Neural crest cell (in vitro differentiated cells): Measurements from ENCODE around the gene HEATR5A. TPM values are rescaled to one million over a fixed set of nuclear protein-coding genes. Genes with fewer than 3 reads are reported as not detected.
"Not testable (repeated sequence)": the region's sequence is repeated elsewhere in the genome, so short reads cannot be mapped to it uniquely, and the experiment has no call there.

ENCODE experiments used
- DNase-seq: peaks from one replicate; pipeline ENCODE4 v3.0.0; 2021; ENCODE audit warnings: low read depth, mixed read lengths, low spot score
- H3K27ac Mint-ChIP-seq: one replicate; pipeline ENCODE4 v1.8.0; 2021; ENCODE audit warnings: mild to moderate bottlenecking, mixed read lengths; ENCODE audit not compliant: unreplicated experiment
- H3K27me3 Mint-ChIP-seq: 2 replicates; pipeline ENCODE4 v1.8.0; 2021; ENCODE audit warnings: low read depth, mild to moderate bottlenecking, mixed read lengths
- H3K36me3 Mint-ChIP-seq: 2 replicates; pipeline ENCODE4 v1.8.0; 2021; ENCODE audit warnings: low read depth, mild to moderate bottlenecking, mixed read lengths
- H3K4me1 Mint-ChIP-seq: 2 replicates; pipeline ENCODE4 v1.8.0; 2021; ENCODE audit warnings: mixed read lengths
- H3K4me3 Mint-ChIP-seq: one replicate; pipeline ENCODE4 v1.8.0; 2021; ENCODE audit warnings: mild to moderate bottlenecking, mixed read lengths
- H3K9me3 Mint-ChIP-seq: 2 replicates; pipeline ENCODE4 v1.8.0; 2021; ENCODE audit warnings: mixed read lengths
- total RNA-seq: library from RNA; stranded (reverse); gene quantifications from 2 replicates; pipeline ENCODE4 v1.2.1, GENCODE V29; 2021
- TF ChIP-seq, protein P1 (sequence below): fragments of 200-600 bp; sonication (generic); conservative IDR thresholded peaks from 2 replicates; pipeline ENCODE4 v1.5.0; 2021; ENCODE audit warnings: antibody characterized with exemption, mild to moderate bottlenecking

HEATR5A gene
- total RNA-seq, 1 donor from 2014 or later, result 32.6 TPM

- H3K36me3 Mint-ChIP-seq, result no peaks in the 10 kb centered on the region
- H3K9me3 Mint-ChIP-seq, result no peaks in the 10 kb centered on the region
- TF ChIP-seq, protein P1, sequence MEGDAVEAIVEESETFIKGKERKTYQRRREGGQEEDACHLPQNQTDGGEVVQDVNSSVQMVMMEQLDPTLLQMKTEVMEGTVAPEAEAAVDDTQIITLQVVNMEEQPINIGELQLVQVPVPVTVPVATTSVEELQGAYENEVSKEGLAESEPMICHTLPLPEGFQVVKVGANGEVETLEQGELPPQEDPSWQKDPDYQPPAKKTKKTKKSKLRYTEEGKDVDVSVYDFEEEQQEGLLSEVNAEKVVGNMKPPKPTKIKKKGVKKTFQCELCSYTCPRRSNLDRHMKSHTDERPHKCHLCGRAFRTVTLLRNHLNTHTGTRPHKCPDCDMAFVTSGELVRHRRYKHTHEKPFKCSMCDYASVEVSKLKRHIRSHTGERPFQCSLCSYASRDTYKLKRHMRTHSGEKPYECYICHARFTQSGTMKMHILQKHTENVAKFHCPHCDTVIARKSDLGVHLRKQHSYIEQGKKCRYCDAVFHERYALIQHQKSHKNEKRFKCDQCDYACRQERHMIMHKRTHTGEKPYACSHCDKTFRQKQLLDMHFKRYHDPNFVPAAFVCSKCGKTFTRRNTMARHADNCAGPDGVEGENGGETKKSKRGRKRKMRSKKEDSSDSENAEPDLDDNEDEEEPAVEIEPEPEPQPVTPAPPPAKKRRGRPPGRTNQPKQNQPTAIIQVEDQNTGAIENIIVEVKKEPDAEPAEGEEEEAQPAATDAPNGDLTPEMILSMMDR, result no peak
- H3K4me1 Mint-ChIP-seq, result peaks cover 12% of the 10 kb centered on the region
- H3K4me3 Mint-ChIP-seq, result no peak overlapping the region
- no peak for DNase-seq
- no peaks in the 10 kb centered on the region for H3K27me3 Mint-ChIP-seq
- H3K27ac Mint-ChIP-seq, result no peak overlapping the region
Observed at GRCh38 chr14:31387091-31387490, 33.3 kb downstream of the HEATR5A start.

GRCh38 chr14:31386271-31386670 lies 34.1 kb downstream of the HEATR5A start:
- H3K27ac Mint-ChIP-seq, result no peak overlapping the region
- no peaks in the 10 kb centered on the region for H3K36me3 Mint-ChIP-seq
- H3K4me1 Mint-ChIP-seq, result peaks cover 12% of the 10 kb centered on the region

DNA sequence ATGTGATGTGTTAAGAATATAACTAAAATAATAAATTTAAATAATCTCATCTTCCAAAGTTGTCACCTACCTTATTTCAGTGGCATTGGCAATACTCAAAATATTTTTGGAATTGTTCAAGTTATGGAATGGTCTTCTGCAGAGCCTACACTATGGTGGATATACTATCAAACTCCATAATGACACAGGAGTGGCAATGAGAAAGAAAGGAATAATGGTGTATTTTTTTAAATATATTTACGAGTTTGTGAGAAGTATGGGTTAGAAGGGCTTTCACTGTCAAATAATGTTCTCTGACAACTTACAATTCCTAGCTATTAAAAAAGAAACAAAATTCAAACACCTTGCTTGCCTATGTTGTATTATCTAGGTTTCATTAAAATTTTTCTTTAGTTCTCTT lies 38.1 kb downstream of the HEATR5A start:
- no peaks in the 10 kb centered on the region for H3K27me3 Mint-ChIP-seq
- no peaks in the 10 kb centered on the region for H3K9me3 Mint-ChIP-seq
- H3K36me3 Mint-ChIP-seq, result peaks cover 3% of the 10 kb centered on the region
- TF ChIP-seq, protein P1, result no peak
- no peak overlapping the region for H3K4me3 Mint-ChIP-seq
- no peak for DNase-seq
- no peak overlapping the region for H3K27ac Mint-ChIP-seq
- H3K4me1 Mint-ChIP-seq, result no peaks in the 10 kb centered on the region

More at GRCh38 chr14:31386271-31386670, 34.1 kb downstream of the HEATR5A start:
- TF ChIP-seq, protein P1, result no peak
- H3K4me3 Mint-ChIP-seq, result no peak overlapping the region
- no peaks in the 10 kb centered on the region for H3K27me3 Mint-ChIP-seq
- no peaks in the 10 kb centered on the region for H3K9me3 Mint-ChIP-seq
- no peak for DNase-seq

DNA sequence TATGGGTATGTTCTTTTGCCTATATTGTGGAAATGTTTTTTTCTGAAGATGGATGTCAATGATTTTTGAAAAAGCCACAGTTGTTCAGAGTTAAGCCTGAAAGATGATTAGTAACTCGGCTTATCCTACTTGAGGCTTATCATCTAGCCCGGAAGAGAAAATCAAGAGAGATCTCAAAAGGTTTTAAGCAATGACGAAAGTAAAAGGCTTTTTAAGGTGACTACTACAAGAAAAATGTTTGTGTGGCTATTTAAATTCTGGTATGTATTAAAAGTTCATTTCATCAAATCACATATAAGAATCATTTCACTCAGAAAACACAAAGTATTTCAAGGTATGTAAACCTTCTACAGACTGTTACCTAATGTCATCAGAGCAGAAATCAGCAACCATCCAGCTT lies 40.2 kb downstream of the HEATR5A start:
- no peak overlapping the region for H3K27ac Mint-ChIP-seq
- no peak overlapping the region for H3K4me3 Mint-ChIP-seq
- no peak for DNase-seq
- H3K4me1 Mint-ChIP-seq, result no peaks in the 10 kb centered on the region
- H3K27me3 Mint-ChIP-seq, result no peaks in the 10 kb centered on the region
- no peaks in the 10 kb centered on the region for H3K9me3 Mint-ChIP-seq
- TF ChIP-seq, protein P1, result no peak
- H3K36me3 Mint-ChIP-seq, result peaks cover 3% of the 10 kb centered on the region

DNA sequence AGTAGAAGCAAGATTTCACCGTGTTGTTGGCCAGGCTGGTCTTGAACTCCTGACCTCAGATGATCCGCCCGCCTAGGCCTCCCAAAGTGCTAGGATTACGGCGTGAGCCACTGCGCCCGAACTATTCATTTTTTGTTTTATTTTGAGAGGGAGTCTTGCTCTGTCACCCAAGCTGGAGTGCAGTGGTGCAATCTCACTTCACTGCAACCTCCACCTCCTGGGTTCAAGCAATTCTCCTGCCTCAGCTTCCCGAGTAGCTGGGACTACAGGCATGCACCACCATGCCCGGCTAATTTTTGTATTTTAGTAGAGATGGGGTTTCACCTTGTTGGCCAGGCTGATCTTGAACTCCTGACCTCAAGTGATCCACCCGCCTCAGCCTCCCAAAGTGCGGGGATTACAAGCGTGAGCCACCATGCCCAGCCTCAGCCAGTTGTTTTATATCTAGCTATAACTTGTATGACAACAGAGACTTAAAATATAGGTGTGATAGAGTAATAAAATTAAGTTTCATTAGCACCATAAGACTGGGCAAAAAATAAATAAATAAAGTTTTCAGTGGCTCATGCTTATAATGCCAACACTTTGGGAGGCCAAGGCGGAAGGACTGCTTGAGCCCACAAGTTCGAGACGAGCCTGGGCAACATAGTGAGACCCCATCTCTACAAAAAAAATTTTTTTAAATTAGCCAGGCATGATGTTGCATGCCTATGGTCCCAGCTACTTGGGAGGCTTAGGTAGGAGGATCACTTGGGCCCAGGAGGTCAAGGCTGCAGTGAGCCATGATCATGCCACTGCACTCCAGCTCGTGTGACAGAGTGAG lies 41.0 kb downstream of the HEATR5A start:
- not testable (repeated sequence) for H3K4me1 Mint-ChIP-seq, H3K4me3 Mint-ChIP-seq, DNase-seq, H3K27ac Mint-ChIP-seq, H3K27me3 Mint-ChIP-seq, H3K36me3 Mint-ChIP-seq, H3K9me3 Mint-ChIP-seq

GRCh38 chr14:31377433-31377832 lies 42.9 kb downstream of the HEATR5A start:
- Mint-ChIP-seq H3K4me3 (no peak overlapping the region), H3K27ac (no peak overlapping the region), H3K36me3 (peaks cover 5% of the 10 kb centered on the region), H3K4me1 (no peaks in the 10 kb centered on the region), H3K27me3 (no peaks in the 10 kb centered on the region), H3K9me3 (no peaks in the 10 kb centered on the region)
- TF ChIP-seq, protein P1, result no peak
- DNase-seq, result no peak
